H1 (cell line): ENCODE results near the gene HMGCLL1. TPM values are rescaled to one million over a fixed set of nuclear protein-coding genes. Genes with fewer than 3 reads are reported as not detected.

Experiments used
- CTCF ChIA-PET: fragments of 300-600 bp; sonication (Branson Sonifier 250); formaldehyde crosslinking; loops from one replicate; lab custom pipeline; 2021; ENCODE audit not compliant: partially characterized antibody; lab: Charles Lee
- POLR2A ChIA-PET: fragments of 300-600 bp; sonication (Branson Sonifier 250); formaldehyde crosslinking; loops from one replicate; lab custom pipeline; 2021; ENCODE audit warnings: inconsistent platforms; ENCODE audit not compliant: partially characterized antibody; lab: Charles Lee
- DNase-seq, 2 experiments: peaks; one replicate each; pipeline versions ENCODE4 v3.0.0 to v3.0.0-alpha.2; 2010 to 2022; ENCODE audit warnings: low spot score in 2 of 2, low read depth in 1 of 2, mixed read lengths in 1 of 2
- FAIRE-seq: peaks from 2 replicates; lab custom pipeline; 2011; peaks lifted over from hg19 to GRCh38; lab: Jason Lieb, UNC
- H2AFZ ChIP-seq: 2 replicates; pipeline ENCODE4 v1.8.1; 2012; ENCODE audit warnings: low read length, inconsistent platforms
- H2AK5ac ChIP-seq: 2 replicates; pipeline ENCODE4 v1.6.1; 2013; ENCODE audit warnings: low read depth, low read length
- H2BK120ac ChIP-seq: replicated peaks from 2 replicates; pipeline ENCODE3; 2013; ENCODE audit warnings: low read depth, low read length, inconsistent platforms
- H2BK12ac ChIP-seq: 2 replicates; pipeline ENCODE4 v1.6.1; 2013; ENCODE audit warnings: low read depth, low read length
- H2BK15ac ChIP-seq: 2 replicates; pipeline ENCODE4 v1.6.1; 2013; ENCODE audit warnings: low read length
- H2BK20ac ChIP-seq: 2 replicates; pipeline ENCODE4 v1.6.1; 2013; ENCODE audit warnings: low read length
- H2BK5ac ChIP-seq: 2 replicates; pipeline ENCODE4 v1.6.1; 2013; ENCODE audit warnings: low read depth, low read length
- H3K14ac ChIP-seq: 2 replicates; pipeline ENCODE4 v1.6.1; 2013; ENCODE audit warnings: inconsistent platforms; ENCODE audit not compliant: insufficient read length
- H3K18ac ChIP-seq: 2 replicates; pipeline ENCODE4 v1.6.1; 2013; ENCODE audit warnings: low read length; ENCODE audit errors: extremely low read depth
- H3K23ac ChIP-seq: 2 replicates; pipeline ENCODE4 v1.6.1; 2013; ENCODE audit warnings: inconsistent platforms; ENCODE audit not compliant: insufficient read length
- H3K23me2 ChIP-seq: 2 replicates; pipeline ENCODE4 v1.6.1; 2013; ENCODE audit warnings: low read depth, low read length
- H3K27ac ChIP-seq: 2 replicates; pipeline ENCODE4 v1.6.1; 2011; ENCODE audit warnings: low read depth, low read length, inconsistent platforms
- H3K27me3 ChIP-seq, 4 experiments: replicated peaks in 1 of 4; 1 replicate in 1 of 4; 2 replicates in 3 of 4; pipeline versions ENCODE4 v1.6.1 to v1.8.1; 2011 to 2013; ENCODE audit warnings: low read length in 3 of 4, mild to moderate bottlenecking in 3 of 4, inconsistent platforms in 2 of 4, mixed read lengths in 2 of 4, moderate library complexity in 1 of 4; ENCODE audit not compliant: control insufficient read depth in 3 of 4, insufficient read depth in 3 of 4; ENCODE audit errors: extremely low read depth in 1 of 4
- H3K36me3 ChIP-seq, 4 experiments: 2 replicates each; pipeline versions ENCODE4 v1.6.1 to v1.8.1; 2011 to 2013; ENCODE audit warnings: mild to moderate bottlenecking in 4 of 4, low read length in 3 of 4, moderate library complexity in 2 of 4, control low read depth in 1 of 4, inconsistent platforms in 1 of 4; ENCODE audit not compliant: insufficient read depth in 4 of 4, control insufficient read depth in 2 of 4
- H3K4ac ChIP-seq: replicated peaks from 2 replicates; pipeline ENCODE3; 2013; ENCODE audit warnings: low read length, low read depth, mixed read lengths, inconsistent platforms; ENCODE audit not compliant: insufficient read length
- H3K4me1 ChIP-seq, 4 experiments: replicated peaks in 1 of 4; 1 replicate in 1 of 4; 2 replicates in 3 of 4; pipeline versions ENCODE4 v1.6.1 to v1.8.1; 2011 to 2013; ENCODE audit warnings: low read length in 3 of 4, inconsistent platforms in 2 of 4, mixed read lengths in 1 of 4; ENCODE audit not compliant: insufficient read depth in 4 of 4, control insufficient read depth in 3 of 4
- H3K4me2 ChIP-seq, 2 experiments: 2 replicates each; pipeline versions ENCODE4 v1.6.1 to v1.8.1; 2011 to 2013; ENCODE audit warnings: low read depth in 2 of 2, low read length in 2 of 2, control low read depth in 1 of 2, inconsistent platforms in 1 of 2, mild to moderate bottlenecking in 1 of 2; ENCODE audit not compliant: insufficient read depth in 1 of 2
- H3K4me3 ChIP-seq, 4 experiments: fragments of 200-600, 300-600 bp in 1 of 4; sonication (generic), shearing (Covaris generic), sonication (Bioruptor Twin) in 1 of 4; 2 replicates each; pipeline versions ENCODE4 v1.5.1 to v1.8.1; 2011 to 2016; ENCODE audit warnings: low read length in 4 of 4, low read depth in 3 of 4, control low read depth in 2 of 4, inconsistent platforms in 2 of 4, mild to moderate bottlenecking in 2 of 4, mixed read lengths in 1 of 4, moderate library complexity in 1 of 4; ENCODE audit not compliant: insufficient read depth in 2 of 4; ENCODE audit errors: extremely low read depth in 1 of 4
- H3K56ac ChIP-seq: replicated peaks from 2 replicates; pipeline ENCODE3; 2013; ENCODE audit warnings: low read depth, mild to moderate bottlenecking, mixed read lengths, low read length, inconsistent platforms; ENCODE audit not compliant: insufficient read length
- H3K79me1 ChIP-seq: 2 replicates; pipeline ENCODE4 v1.6.1; 2013; ENCODE audit warnings: low read depth, low read length, control low read depth
- H3K79me2 ChIP-seq, 2 experiments: 2 replicates each; pipeline versions ENCODE4 v1.6.1 to v1.8.1; 2012 to 2013; ENCODE audit warnings: low read length in 2 of 2, mild to moderate bottlenecking in 2 of 2, inconsistent platforms in 1 of 2; ENCODE audit not compliant: insufficient read depth in 2 of 2, control insufficient read depth in 1 of 2
- H3K9ac ChIP-seq, 4 experiments: replicated peaks in 1 of 4; 1 replicate in 1 of 4; 2 replicates in 3 of 4; pipeline versions ENCODE4 v1.6.1 to v1.8.1; 2011 to 2013; ENCODE audit warnings: low read depth in 3 of 4, low read length in 3 of 4, control low read depth in 2 of 4, mild to moderate bottlenecking in 2 of 4, moderate library complexity in 2 of 4, inconsistent platforms in 1 of 4; ENCODE audit errors: extremely low read depth in 1 of 4
- H3K9me3 ChIP-seq, 2 experiments: 2 replicates each; pipeline versions ENCODE4 v1.6.1 to v1.8.1; 2012 to 2013; ENCODE audit warnings: mild to moderate bottlenecking in 2 of 2, moderate library complexity in 2 of 2, control low read depth in 1 of 2, inconsistent platforms in 1 of 2, low read depth in 1 of 2, low read length in 1 of 2, mixed read lengths in 1 of 2; ENCODE audit not compliant: insufficient read depth in 2 of 2
- H4K20me1 ChIP-seq, 2 experiments: replicated peaks in 1 of 2; 2 replicates each; pipeline versions ENCODE3 to v1.8.1; 2011 to 2013; ENCODE audit warnings: inconsistent platforms in 2 of 2, low read length in 2 of 2, mild to moderate bottlenecking in 1 of 2; ENCODE audit not compliant: insufficient read depth in 2 of 2, control insufficient read depth in 1 of 2
- H4K5ac ChIP-seq: 2 replicates; pipeline ENCODE4 v1.6.1; 2013; ENCODE audit warnings: low read length, low read depth, mixed read lengths, inconsistent platforms; ENCODE audit not compliant: insufficient read length
- H4K8ac ChIP-seq: 2 replicates; pipeline ENCODE4 v1.8.0; 2013; ENCODE audit warnings: mild to moderate bottlenecking, moderate library complexity, low read length, inconsistent platforms; ENCODE audit not compliant: insufficient read depth; ENCODE audit errors: extremely low read depth
- H4K91ac ChIP-seq: replicated peaks from 2 replicates; pipeline ENCODE3; 2013; ENCODE audit warnings: low read length, mixed read lengths, inconsistent platforms; ENCODE audit not compliant: insufficient read length
- RNF2 ChIP-seq: fragments of 200-900, 300-1000 bp; sonication (generic); IDR thresholded peaks from 2 replicates; pipeline ENCODE4 v1.7.1; 2016; ENCODE audit warnings: borderline replicate concordance, low read depth, mild to moderate bottlenecking, antibody characterized with exemption, low read length; ENCODE audit not compliant: poor library complexity, severe bottlenecking; ENCODE audit errors: missing control alignments
- SP2 ChIP-seq: IDR thresholded peaks from 2 replicates; pipeline ENCODE4 v1.6.1; 2012; ENCODE audit warnings: mild to moderate bottlenecking, low read length, inconsistent platforms
- polyA plus RNA-seq, 7 experiments: library from polyadenylated mRNA; depleted of rRNA in 3 of 7; stranded (reverse) in 5 of 7; unstranded in 2 of 7; fragments of >200 nt in 5 of 7; fragments of 200-250 nt in 2 of 7; gene quantifications; 1 replicate in 5 of 7; 2 replicates in 1 of 7; 4 replicates in 1 of 7; pipeline versions ENCODE4 v1.2.1 to v1.2.3, GENCODE V29; 2011 to 2013; ENCODE audit warnings: missing spikeins in 2 of 7, mixed read lengths in 2 of 7
- total RNA-seq: library from RNA; stranded (reverse); fragmentation: NEBNext Ultra II Directional; extraction: Animal tissue kit (Norgen Biotek cat#: 25700); gene quantifications from 2 replicates; pipeline ENCODE4 v1.2.1, GENCODE V29; 2021

The HMGCLL1 gene
- total and polyA plus RNA-seq, 2 of the 8 experiments (the other 6 are each of a cell fraction or from before 2014, with no cell fraction given): 0.06 to 0.41 TPM

GRCh38 chr6:55584654-55585354 lies 5.8 kb upstream of the HMGCLL1 start:
- Histone ChIP-seq H3K4me3 (no peak overlapping the region), H2BK120ac (no peak overlapping the region), H3K56ac (no peak overlapping the region)
- TF ChIP-seq RNF2: no peak
- TF ChIP-seq SP2: no peak
- TF ChIP-seq, all 59 proteins: peak for 0
- Histone ChIP-seq H4K20me1 (no peaks in the 10 kb centered on the region), H3K18ac (no peak overlapping the region), H3K23ac (no peak overlapping the region), H3K79me2 (no peaks in the 10 kb centered on the region), H3K79me1 (no peaks in the 10 kb centered on the region), H3K23me2 (no peaks in the 10 kb centered on the region), H2BK15ac (no peak overlapping the region), H3K9ac (no peak overlapping the region), H3K9me3 (no peaks in the 10 kb centered on the region), H2BK5ac (no peak overlapping the region), H3K27ac (no peak overlapping the region), H4K8ac (no peak overlapping the region), H4K5ac (no peak overlapping the region), H2BK12ac (no peak overlapping the region), H2AFZ (no peak overlapping the region), H3K27me3 (no peaks in the 10 kb centered on the region; a peak in 1 of 7 replicates), H2BK20ac (no peak overlapping the region), H3K4ac (no peak overlapping the region), H3K4me2 (no peak overlapping the region), H3K14ac (no peak overlapping the region), H4K91ac (no peak overlapping the region), H3K4me1 (no peaks in the 10 kb centered on the region), H3K36me3 (no peaks in the 10 kb centered on the region), H2AK5ac (no peak overlapping the region)
- POLR2A ChIA-PET: interaction anchor here (0.6 kb wide), 1 partner anchor 110 kb away, joined by 3 read pairs; no protein-coding TSS in a partner anchor
- DNase-seq (no peak), FAIRE-seq (no peak)
- CTCF ChIA-PET: no interaction called here
